Measurements from ENCODE around the gene PMEL. TPM values are rescaled to one million over a fixed set of nuclear protein-coding genes. Genes with fewer than 3 reads are reported as not detected.

PMEL gene
- total RNA-seq, 4 donors from 2014 or later, result 0.73 to 2.0 TPM; not detected in 2

- DNase-seq, result peak; percentile 81 to 88
- TF ChIP-seq CTCF (IDR thresholded peaks at IDR 0.05 in 4 of 5, conservative IDR thresholded peaks at IDR 0.05 in 1 of 5) (no peak), POLR2A (IDR thresholded peaks at IDR 0.05) (peak; percentile 69 to 80)
- Histone ChIP-seq H3K4me3 (peak within 1 kb of the TSS; percentile 73 to 90 (median 81)), H3K9me3 (no peaks in the 10 kb centered on the region), H3K27ac (peak within 1 kb of the TSS; percentile 78 to 85 (median 80)), H3K36me3 (peaks cover 0 to 7% of the 10 kb centered on the region in 2 donors), H3K27me3 (peaks cover 0 to 3% (median 0%) of the 10 kb centered on the region in 3 donors), H3K4me1 (peaks cover 14 to 15% of the 10 kb centered on the region in 2 donors)
- intact Hi-C loops (cut with DNase I; ENCODE audit: low total_unique reads), result loop anchor here (1.0 kb wide), 1 partner anchor 40 kb away; no protein-coding TSS in a partner anchor
- ATAC-seq, result peak; percentile 94 to 95
- in situ Hi-C loops (cut with MboI; ENCODE audit: low sequenced_read_pairs in 4 of 4), result no loop called here
Measured at GRCh38 chr12:55966408-55967281, 803 bp upstream of the PMEL start, which contains the start of gene CDK2. Gene CDK2 (plus strand): TSS chr12:55966830. CDS start chr12:55967009, 179 bp downstream.

GRCh38 chr12:55965240-55965639, 602 bp downstream of the PMEL start:
- H3K9me3 ChIP-seq, result no peaks in the 10 kb centered on the region
- no peak overlapping the region for H3K4me3 ChIP-seq
- peaks cover 0 to 3% (median 0%) of the 10 kb centered on the region in 3 donors for H3K27me3 ChIP-seq
- H3K4me1 ChIP-seq, result peaks cover 14 to 15% of the 10 kb centered on the region in 2 donors
- intact Hi-C loops (cut with DNase I; ENCODE audit: low total_unique reads) (no loop called here), in situ Hi-C loops (cut with MboI; ENCODE audit: low sequenced_read_pairs in 4 of 4) (no loop called here)
- ATAC-seq (no peak), DNase-seq (no peak)
- H3K36me3 ChIP-seq, result no peaks in the 10 kb centered on the region
- TF ChIP-seq POLR2A (IDR thresholded peaks at IDR 0.05) (no peak), CTCF (IDR thresholded peaks at IDR 0.05 in 4 of 5, conservative IDR thresholded peaks at IDR 0.05 in 1 of 5) (no peak)
- no peak overlapping the region for H3K27ac ChIP-seq

- no peak for TF ChIP-seq POLR2A (IDR thresholded peaks at IDR 0.05)
- TF ChIP-seq CTCF (IDR thresholded peaks at IDR 0.05 in 4 of 5, conservative IDR thresholded peaks at IDR 0.05 in 1 of 5), result no peak
- no peak overlapping the region for H3K4me3 ChIP-seq
- no peaks in the 10 kb centered on the region for H3K36me3 ChIP-seq
- DNase-seq (no peak), ATAC-seq (no peak)
- peaks cover 0 to 3% (median 0%) of the 10 kb centered on the region in 3 donors for H3K27me3 ChIP-seq
- in situ Hi-C loops (cut with MboI; ENCODE audit: low sequenced_read_pairs in 4 of 4) (no loop called here), intact Hi-C loops (cut with DNase I; ENCODE audit: low total_unique reads) (no loop called here)
- peaks cover 14 to 15% of the 10 kb centered on the region in 2 donors for H3K4me1 ChIP-seq
- H3K9me3 ChIP-seq, result no peaks in the 10 kb centered on the region
- no peak overlapping the region for H3K27ac ChIP-seq
Measured at GRCh38 chr12:55963760-55964159, 2.1 kb downstream of the PMEL start.

DNA sequence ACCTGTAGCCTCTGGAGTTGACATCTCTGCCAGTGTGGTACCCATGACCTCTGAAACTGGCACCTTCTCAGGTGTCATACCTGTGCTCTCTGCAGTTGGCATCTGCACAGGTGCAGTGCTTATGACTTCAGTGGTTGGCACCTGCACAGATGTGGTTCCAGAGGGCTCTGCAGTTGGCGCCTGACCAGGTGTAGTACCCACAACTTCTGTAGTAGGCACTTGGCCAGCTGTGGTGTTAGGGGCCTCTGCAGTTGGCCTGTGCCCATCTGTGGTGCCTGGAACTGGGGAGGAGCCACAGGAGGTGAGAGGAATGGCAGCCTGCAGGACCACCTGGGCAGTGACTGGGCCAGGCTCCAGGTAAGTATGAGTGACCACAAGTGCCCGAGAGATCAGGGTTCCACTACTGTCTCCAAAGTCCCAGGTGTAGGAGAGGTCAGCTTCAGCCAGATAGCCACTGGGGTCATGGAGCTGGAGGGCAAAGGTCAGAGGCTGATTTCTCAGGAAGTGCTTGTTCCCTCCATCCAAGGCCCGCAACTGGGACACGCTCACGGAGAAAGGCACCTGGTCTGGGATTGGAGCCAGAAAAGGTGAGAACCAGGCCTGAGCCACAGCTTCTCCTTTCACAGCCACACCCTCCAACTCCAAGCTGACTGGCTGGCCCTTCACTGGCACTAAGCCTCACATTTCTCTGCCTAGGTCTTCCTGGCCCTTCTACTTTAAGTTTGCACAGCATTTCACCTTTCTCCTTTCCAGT, 8.6 kb downstream of the PMEL start:
- H3K9me3 ChIP-seq, result no peaks in the 10 kb centered on the region
- H3K27ac ChIP-seq, result no peak overlapping the region
- no peaks in the 10 kb centered on the region for H3K36me3 ChIP-seq
- intact Hi-C loops (cut with DNase I; ENCODE audit: low total_unique reads), result no loop called here
- TF ChIP-seq POLR2A (IDR thresholded peaks at IDR 0.05), result no peak
- no peak for TF ChIP-seq CTCF (IDR thresholded peaks at IDR 0.05 in 4 of 5, conservative IDR thresholded peaks at IDR 0.05 in 1 of 5)
- ATAC-seq, result no peak
- in situ Hi-C loops (cut with MboI; ENCODE audit: low sequenced_read_pairs in 4 of 4), result no loop called here
- H3K4me1 ChIP-seq, result no peaks in the 10 kb centered on the region
- DNase-seq, result no peak
- no peaks in the 10 kb centered on the region for H3K27me3 ChIP-seq
- H3K4me3 ChIP-seq, result no peak overlapping the region

All from gastrocnemius medialis (tissue), 4 donors.